ENCODE results near the gene ARHGAP24.

- TF ChIP-seq CTCF (IDR thresholded peaks at IDR 0.05; ENCODE audit: poor library complexity) (no peak), EZH2 (IDR thresholded peaks at IDR 0.05; ENCODE audit: borderline replicate concordance) (no peak)
Observed at GRCh38 chr4:85452058-85452731, 22.8 kb upstream of the ARHGAP24 start.
